Heart right ventricle (tissue), 16 donors: ENCODE results near the gene GAL3ST2. TPM values are rescaled to one million over a fixed set of nuclear protein-coding genes. Genes with fewer than 3 reads are reported as not detected.
"Not testable (repeated sequence)": the region's sequence is repeated elsewhere in the genome, so short reads cannot be mapped to it uniquely, and the experiment has no call there.

Experiments used
- ATAC-seq, 8 donors: fragments of 200-7000 bp; cut with Tn5 transposase; one replicate each; pipeline ENCODE4 v1.9.1; 2020; ENCODE audit warnings: mild to moderate bottlenecking in 8 of 8, moderate library complexity in 8 of 8, moderate number of reproducible peaks in 1 of 8
- DNase-seq, 2 donors: peaks; one replicate each; pipeline ENCODE4 v3.0.0-alpha.2; 2020
- H3K27ac ChIP-seq, 10 donors: fragments of 200-600 bp; sonication (generic) in 2 of 10; one replicate each; pipeline versions ENCODE4 v1.5.0 to v1.8.0; 2020 to 2022; ENCODE audit warnings: mild to moderate bottlenecking in 3 of 10
- H3K27me3 ChIP-seq, 7 donors: fragments of 200-600 bp; one replicate each; pipeline ENCODE4 v1.8.0; 2021 to 2022; ENCODE audit warnings: mild to moderate bottlenecking in 2 of 7
- H3K36me3 ChIP-seq, 9 donors: fragments of 200-600 bp; sonication (generic) in 1 of 9; one replicate each; pipeline versions ENCODE4 v1.5.0 to v1.8.0; 2020 to 2022; ENCODE audit warnings: mild to moderate bottlenecking in 2 of 9
- H3K4me1 ChIP-seq, 9 donors: fragments of 200-600 bp; sonication (generic) in 1 of 9; one replicate each; pipeline versions ENCODE4 v1.5.0 to v1.8.0; 2020 to 2022; ENCODE audit warnings: mild to moderate bottlenecking in 4 of 9
- H3K4me3 ChIP-seq, 10 donors: fragments of 200-600 bp; sonication (generic) in 2 of 10; one replicate each; pipeline versions ENCODE4 v1.5.0 to v1.8.0; 2020 to 2022; ENCODE audit warnings: mild to moderate bottlenecking in 7 of 10, moderate library complexity in 2 of 10
- H3K9me3 ChIP-seq, 11 donors: fragments of 200-600 bp in 10 of 11; sonication (generic) in 2 of 11; one replicate each; pipeline versions ENCODE4 v1.5.0 to v1.8.0; 2013 to 2022; ENCODE audit warnings: mild to moderate bottlenecking in 2 of 11, control low read depth in 1 of 11, moderate library complexity in 1 of 11
- CTCF ChIP-seq, 9 donors: fragments of 200-600 bp; sonication (generic) in 2 of 9; IDR thresholded peaks; one replicate each; pipeline versions ENCODE4 v1.5.0 to v1.8.0; 2021 to 2022; ENCODE audit warnings: antibody characterized with exemption in 9 of 9, mild to moderate bottlenecking in 5 of 9, moderate library complexity in 1 of 9
- WGBS, 2 donors: extraction: QIAGEN DNeasy Blood & Tissue Kit; methylation state at CpG; one replicate each; pipeline ENCODE4 v1.1.7; 2013; ENCODE audit warnings: inconsistent platforms in 1 of 2; 5-methylcytosine and 5-hydroxymethylcytosine counted together
- intact Hi-C, 10 donors: fragments of 100-400 bp; cut with DNase I; formaldehyde crosslinking; loops; one replicate each; pipeline versions ENCODE4 v1.11.1 to v1.14.2; 2022
- polyA plus RNA-seq, 2 donors: library from polyadenylated mRNA; stranded (reverse); fragments of 200-250 nt; gene quantifications; one replicate each; pipeline ENCODE4 v1.2.3, GENCODE V29; 2013
- total RNA-seq, 10 donors: library from RNA; stranded (reverse); fragmentation: NEBNext Ultra II Directional in 3 of 10; extraction: Animal tissue kit (Norgen Biotek cat#: 25700) in 3 of 10; gene quantifications; one replicate each; pipeline versions ENCODE4 v1.2.1 to v1.2.4, GENCODE V29; 2021 to 2023
- donor health status: Arrhythmogenic right ventricular cardiomyopathy.
- donor health status: ischemic (EF 13 %, LVEDD 7.1; RV severe dilation, severe dysfunction).
- donor health status: healthy with polysubstance abuse.
- donor health status: DM: no; HTN: yes; CAD: no.
- donor health status: DM: no; HTN: no; CAD: no.
- donor health status: ischemic (EF 25% LVEDD 6.9; RV normal size, moderate dysfunction).
- donor health status: ischemic (EF 25% LVEDD 5.7; RV mildly dilated, moderate dysfunction).
- donor health status: healthy.
- donor health status: DM: yes; HTN: yes; CAD: no.
- donor health status: Ischemic cardiomyopathy.
- donor health status: ischemic (EF 35%, LVEDD 5.7; RV mildly dilated, moderate dysfunction).
- donor health status: nonischemic (EF 11% LVEDD 7.7; RV severe dilation, severe dysfunction).
- donor health status: DM: yes; HTN: yes; CAD: no.
- donor health status: PGD.
- donor health status: ischemic (EF 29% LVEDD 5.4; RV normal size, mild dysfunction).
- donor health status: nonischemic (EF 23%, LVEDD 6.1; RV moderate dilation, normal function).

Gene GAL3ST2
- total and polyA plus RNA-seq, 12 donors = 0.19 to 0.28 (median 0.23) TPM; not detected in 9

DNA sequence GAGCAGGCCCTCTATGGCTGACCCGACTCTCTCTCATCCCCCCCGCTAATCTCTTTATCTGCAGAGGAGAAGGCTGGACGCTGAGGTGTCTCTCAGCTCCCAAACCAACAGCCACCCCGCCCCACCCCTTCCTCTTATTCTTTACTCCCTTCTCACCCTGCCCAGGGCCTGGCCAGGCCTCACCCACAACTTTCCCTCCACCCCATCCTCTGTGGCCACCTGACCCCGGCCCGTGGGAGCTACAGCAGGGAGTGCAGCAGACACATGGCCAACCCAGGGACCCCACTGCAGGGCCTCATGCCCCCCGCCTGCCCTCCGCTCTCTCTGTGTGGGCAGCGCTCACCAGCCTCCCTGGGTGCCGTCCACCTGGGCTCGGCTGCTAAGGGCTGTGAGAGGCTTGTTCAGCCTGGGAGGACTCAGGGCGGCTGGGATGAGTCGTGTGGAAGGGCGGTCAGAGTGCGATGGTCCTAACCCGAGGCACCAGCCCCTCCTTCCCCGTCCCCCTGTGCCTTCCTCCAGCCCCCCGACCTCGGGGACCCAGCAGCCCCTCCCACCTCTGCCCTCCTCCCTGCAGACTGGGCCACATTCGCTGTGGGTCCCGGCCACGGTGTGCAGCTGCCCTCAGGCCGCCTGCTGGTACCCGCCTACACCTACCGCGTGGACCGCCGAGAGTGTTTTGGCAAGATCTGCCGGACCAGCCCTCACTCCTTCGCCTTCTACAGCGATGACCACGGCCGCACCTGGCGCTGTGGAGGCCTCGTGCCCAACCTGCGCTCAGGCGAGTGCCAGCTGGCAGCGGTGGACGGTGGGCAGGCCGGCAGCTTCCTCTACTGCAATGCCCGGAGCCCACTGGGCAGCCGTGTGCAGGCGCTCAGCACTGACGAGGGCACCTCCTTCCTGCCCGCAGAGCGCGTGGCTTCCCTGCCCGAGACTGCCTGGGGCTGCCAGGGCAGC is 39.1 kb downstream of the GAL3ST2 start:
- Histone ChIP-seq H3K4me3 (no peak overlapping the region), H3K27ac (no peak overlapping the region), H3K36me3 (no peaks in the 10 kb centered on the region), H3K4me1 (peaks cover 3 to 39% (median 11%) of the 10 kb centered on the region in 9 donors), H3K9me3 (no peaks in the 10 kb centered on the region), H3K27me3 (peaks cover 0 to 4% (median 0%) of the 10 kb centered on the region in 7 donors)
- DNase-seq = no peak
- intact Hi-C loops = no loop called here
- TF ChIP-seq CTCF (IDR thresholded peaks at IDR 0.05) = no peak
- ATAC-seq = peak in 1 of 8 donors; percentile 10
- WGBS, 2 donors = 81 to 83% methylated on average over 48 of the region's 48 CpGs

- peaks cover 0 to 4% (median 0%) of the 10 kb centered on the region in 7 donors for H3K27me3 ChIP-seq
- peak overlapping the region in 4 of 10 donors; percentile 1 to 56 (median 35) for H3K27ac ChIP-seq
- H3K36me3 ChIP-seq = no peaks in the 10 kb centered on the region
- TF ChIP-seq CTCF (IDR thresholded peaks at IDR 0.05) = no peak
- 73 to 74% methylated on average over 33 of the region's 33 CpGs for WGBS, 2 donors
- no peak for ATAC-seq
- H3K9me3 ChIP-seq = no peaks in the 10 kb centered on the region
- DNase-seq = no peak
- intact Hi-C loops = no loop called here
- H3K4me1 ChIP-seq = peaks cover 0 to 40% (median 6%) of the 10 kb centered on the region in 9 donors
- no peak overlapping the region for H3K4me3 ChIP-seq
These were observed 40.0 kb downstream of the GAL3ST2 start for GRCh38 chr2:241816431-241817121.

- Histone ChIP-seq H3K4me3 (no peak overlapping the region), H3K27me3 (peaks cover 0 to 4% (median 0%) of the 10 kb centered on the region in 7 donors), H3K36me3 (no peaks in the 10 kb centered on the region), H3K27ac (peak overlapping the region in 4 of 10 donors; percentile 1 to 56 (median 35)), H3K4me1 (peaks cover 0 to 45% (median 6%) of the 10 kb centered on the region in 9 donors), H3K9me3 (no peaks in the 10 kb centered on the region)
- WGBS, 2 donors = 39 to 46% methylated on average over 16 of the region's 16 CpGs
- TF ChIP-seq CTCF (IDR thresholded peaks at IDR 0.05) = no peak
- intact Hi-C loops = no loop called here
- ATAC-seq = peak in 1 of 8 donors; percentile 12
- no peak for DNase-seq
These were observed 40.7 kb downstream of the GAL3ST2 start for GRCh38 chr2:241817126-241817820.

GRCh38 chr2:241817821-241818215 is 41.2 kb downstream of the GAL3ST2 start:
- H3K27me3 ChIP-seq, H3K9me3 ChIP-seq, DNase-seq, ATAC-seq, intact Hi-C loops, H3K4me3 ChIP-seq, H3K36me3 ChIP-seq: not testable (repeated sequence)
- 84 to 85% methylated on average over 10 of the region's 10 CpGs for WGBS, 2 donors
- Histone ChIP-seq H3K4me1 (peaks cover 0 to 42% (median 6%) of the 10 kb centered on the region in 9 donors), H3K27ac (peak overlapping the region in 4 of 10 donors; percentile 1 to 56 (median 35))
